HL-60 (cell line): ENCODE data around the gene STARD4.

Experiments used
- DNase-seq, 2 experiments: peaks; one replicate each; pipeline ENCODE4 v3.0.0-alpha.2; 2010 to 2020; ENCODE audit warnings: low read depth in 1 of 2, low spot score in 1 of 2
- H3K27ac ChIP-seq: fragments of 250-450 bp; sonication (Bioruptor Pico); replicated peaks from 2 replicates; pipeline ENCODE4 v1.5.1; 2020; ENCODE audit warnings: mild to moderate bottlenecking, moderate library complexity
- H3K27me3 ChIP-seq: fragments of 250-450 bp; sonication (Bioruptor Pico); 2 replicates; pipeline ENCODE4 v1.5.1; 2021; ENCODE audit warnings: mild to moderate bottlenecking, moderate library complexity; ENCODE audit not compliant: insufficient read depth, poor library complexity, severe bottlenecking
- H3K4me3 ChIP-seq: replicated peaks from 2 replicates; pipeline ENCODE4 v1.5.1; 2011; ENCODE audit warnings: mild to moderate bottlenecking, control low read depth, low read length; ENCODE audit not compliant: insufficient read depth
- GABPA ChIP-seq: IDR thresholded peaks from 2 replicates; pipeline ENCODE4 v1.6.1; 2012; ENCODE audit warnings: low read depth
- POLR2AphosphoS5 ChIP-seq: IDR thresholded peaks from 2 replicates; pipeline ENCODE4 v1.6.1; 2012; ENCODE audit warnings: low read depth
- SPI1 ChIP-seq: IDR thresholded peaks from 2 replicates; pipeline ENCODE4 v1.6.1; 2012; ENCODE audit warnings: low read depth, mild to moderate bottlenecking, borderline replicate concordance
- TF ChIP-seq, protein P1 (sequence below): IDR thresholded peaks from 2 replicates; pipeline ENCODE4 v1.6.1; 2012; ENCODE audit warnings: low read depth; ENCODE audit not compliant: insufficient replicate concordance
- TF ChIP-seq, protein P2 (sequence below): IDR thresholded peaks from one replicate; pipeline ENCODE4 v1.5.1; 2011; ENCODE audit warnings: low read length, control low read depth, inconsistent platforms; ENCODE audit not compliant: insufficient read depth

Gene STARD4

DNA sequence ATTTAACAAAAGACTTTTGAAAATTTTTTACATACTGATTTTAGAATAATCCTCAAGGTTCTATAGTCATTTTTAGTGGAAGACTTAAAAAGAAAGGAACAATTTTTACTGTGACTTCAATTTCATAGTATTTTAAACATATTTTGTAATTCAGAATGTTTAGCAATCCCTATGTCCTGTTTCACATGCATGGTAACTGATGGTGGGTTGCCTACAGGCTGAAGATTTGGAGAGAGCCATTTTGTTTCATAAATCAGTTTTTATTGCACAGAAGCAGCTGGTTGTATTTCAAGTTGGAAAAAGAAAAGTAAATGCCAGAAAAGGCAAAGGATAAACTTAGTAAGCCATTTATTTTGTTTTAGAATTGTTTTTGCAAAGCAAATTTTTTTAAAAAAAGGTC is 24.0 kb downstream of the STARD4 start:
- no peak for DNase-seq

DNA sequence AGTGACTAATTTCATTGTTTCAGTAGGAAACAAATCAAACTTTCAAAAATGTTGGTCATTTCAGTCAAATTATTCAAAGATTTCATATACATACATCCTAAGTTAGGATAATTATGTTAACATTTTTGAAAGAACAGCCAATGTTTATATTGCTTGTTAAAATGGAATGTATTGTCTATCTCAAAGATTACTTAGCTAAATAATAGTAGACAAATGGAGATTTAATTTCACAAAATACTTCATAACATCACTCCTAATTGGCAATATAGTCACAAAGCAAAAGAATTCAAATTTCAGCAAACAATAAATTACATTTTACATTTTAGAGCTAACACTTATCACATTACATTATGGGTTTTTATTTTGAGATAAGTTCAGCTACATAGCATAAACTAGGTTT is 25.4 kb downstream of the STARD4 start:
- TF ChIP-seq, protein P1, sequence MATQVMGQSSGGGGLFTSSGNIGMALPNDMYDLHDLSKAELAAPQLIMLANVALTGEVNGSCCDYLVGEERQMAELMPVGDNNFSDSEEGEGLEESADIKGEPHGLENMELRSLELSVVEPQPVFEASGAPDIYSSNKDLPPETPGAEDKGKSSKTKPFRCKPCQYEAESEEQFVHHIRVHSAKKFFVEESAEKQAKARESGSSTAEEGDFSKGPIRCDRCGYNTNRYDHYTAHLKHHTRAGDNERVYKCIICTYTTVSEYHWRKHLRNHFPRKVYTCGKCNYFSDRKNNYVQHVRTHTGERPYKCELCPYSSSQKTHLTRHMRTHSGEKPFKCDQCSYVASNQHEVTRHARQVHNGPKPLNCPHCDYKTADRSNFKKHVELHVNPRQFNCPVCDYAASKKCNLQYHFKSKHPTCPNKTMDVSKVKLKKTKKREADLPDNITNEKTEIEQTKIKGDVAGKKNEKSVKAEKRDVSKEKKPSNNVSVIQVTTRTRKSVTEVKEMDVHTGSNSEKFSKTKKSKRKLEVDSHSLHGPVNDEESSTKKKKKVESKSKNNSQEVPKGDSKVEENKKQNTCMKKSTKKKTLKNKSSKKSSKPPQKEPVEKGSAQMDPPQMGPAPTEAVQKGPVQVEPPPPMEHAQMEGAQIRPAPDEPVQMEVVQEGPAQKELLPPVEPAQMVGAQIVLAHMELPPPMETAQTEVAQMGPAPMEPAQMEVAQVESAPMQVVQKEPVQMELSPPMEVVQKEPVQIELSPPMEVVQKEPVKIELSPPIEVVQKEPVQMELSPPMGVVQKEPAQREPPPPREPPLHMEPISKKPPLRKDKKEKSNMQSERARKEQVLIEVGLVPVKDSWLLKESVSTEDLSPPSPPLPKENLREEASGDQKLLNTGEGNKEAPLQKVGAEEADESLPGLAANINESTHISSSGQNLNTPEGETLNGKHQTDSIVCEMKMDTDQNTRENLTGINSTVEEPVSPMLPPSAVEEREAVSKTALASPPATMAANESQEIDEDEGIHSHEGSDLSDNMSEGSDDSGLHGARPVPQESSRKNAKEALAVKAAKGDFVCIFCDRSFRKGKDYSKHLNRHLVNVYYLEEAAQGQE = no peak
- TF ChIP-seq SPI1 (no peak), GABPA (no peak), POLR2AphosphoS5 (no peak)
- TF ChIP-seq, protein P2, sequence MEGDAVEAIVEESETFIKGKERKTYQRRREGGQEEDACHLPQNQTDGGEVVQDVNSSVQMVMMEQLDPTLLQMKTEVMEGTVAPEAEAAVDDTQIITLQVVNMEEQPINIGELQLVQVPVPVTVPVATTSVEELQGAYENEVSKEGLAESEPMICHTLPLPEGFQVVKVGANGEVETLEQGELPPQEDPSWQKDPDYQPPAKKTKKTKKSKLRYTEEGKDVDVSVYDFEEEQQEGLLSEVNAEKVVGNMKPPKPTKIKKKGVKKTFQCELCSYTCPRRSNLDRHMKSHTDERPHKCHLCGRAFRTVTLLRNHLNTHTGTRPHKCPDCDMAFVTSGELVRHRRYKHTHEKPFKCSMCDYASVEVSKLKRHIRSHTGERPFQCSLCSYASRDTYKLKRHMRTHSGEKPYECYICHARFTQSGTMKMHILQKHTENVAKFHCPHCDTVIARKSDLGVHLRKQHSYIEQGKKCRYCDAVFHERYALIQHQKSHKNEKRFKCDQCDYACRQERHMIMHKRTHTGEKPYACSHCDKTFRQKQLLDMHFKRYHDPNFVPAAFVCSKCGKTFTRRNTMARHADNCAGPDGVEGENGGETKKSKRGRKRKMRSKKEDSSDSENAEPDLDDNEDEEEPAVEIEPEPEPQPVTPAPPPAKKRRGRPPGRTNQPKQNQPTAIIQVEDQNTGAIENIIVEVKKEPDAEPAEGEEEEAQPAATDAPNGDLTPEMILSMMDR = no peak
- Histone ChIP-seq H3K4me3 (no peak overlapping the region), H3K27me3 (no peaks in the 10 kb centered on the region), H3K27ac (no peak overlapping the region)
- no peak for DNase-seq

More for the DNA sequence above, 24.0 kb downstream of the STARD4 start:
- Histone ChIP-seq H3K27ac (no peak overlapping the region), H3K27me3 (no peaks in the 10 kb centered on the region), H3K4me3 (no peak overlapping the region)
- TF ChIP-seq SPI1 (no peak), POLR2AphosphoS5 (no peak), GABPA (no peak)
- TF ChIP-seq, protein P1 = no peak
- TF ChIP-seq, protein P2 = no peak

- Histone ChIP-seq H3K4me3 (no peak overlapping the region), H3K27me3 (no peaks in the 10 kb centered on the region), H3K27ac (no peak overlapping the region)
- TF ChIP-seq GABPA = no peak
- TF ChIP-seq SPI1 = no peak
- DNase-seq = no peak
Measured at GRCh38 chr5:111486055-111486454, 26.3 kb downstream of the STARD4 start.

- TF ChIP-seq, protein P2 = no peak
- TF ChIP-seq SPI1 (no peak), GABPA (no peak), POLR2AphosphoS5 (no peak)
- TF ChIP-seq, protein P1 = no peak
- H3K27ac ChIP-seq = no peak overlapping the region
- DNase-seq = no peak
- no peak overlapping the region for H3K4me3 ChIP-seq
- no peaks in the 10 kb centered on the region for H3K27me3 ChIP-seq
Measured at GRCh38 chr5:111480346-111480745, 32.0 kb downstream of the STARD4 start.
